NCI-H82 (cell line): Measurements from ENCODE around the gene SLCO3A1.
"Not testable (repeated sequence)": the region's sequence is repeated elsewhere in the genome, so short reads cannot be mapped to it uniquely, and the experiment has no call there.

Experiments used
- DNase-seq: peaks from one replicate; lab custom pipeline; 2025; lab: John Stamatoyannopoulos, UW

SLCO3A1 gene

GRCh38 chr15:92070251-92070650 is 216.7 kb downstream of the SLCO3A1 start:
- DNase-seq, result not testable (repeated sequence)

GRCh38 chr15:92071045-92071634 is 217.6 kb downstream of the SLCO3A1 start:
- no peak for DNase-seq

GRCh38 chr15:92073044-92073785 is 219.7 kb downstream of the SLCO3A1 start:
- no peak for DNase-seq

DNA sequence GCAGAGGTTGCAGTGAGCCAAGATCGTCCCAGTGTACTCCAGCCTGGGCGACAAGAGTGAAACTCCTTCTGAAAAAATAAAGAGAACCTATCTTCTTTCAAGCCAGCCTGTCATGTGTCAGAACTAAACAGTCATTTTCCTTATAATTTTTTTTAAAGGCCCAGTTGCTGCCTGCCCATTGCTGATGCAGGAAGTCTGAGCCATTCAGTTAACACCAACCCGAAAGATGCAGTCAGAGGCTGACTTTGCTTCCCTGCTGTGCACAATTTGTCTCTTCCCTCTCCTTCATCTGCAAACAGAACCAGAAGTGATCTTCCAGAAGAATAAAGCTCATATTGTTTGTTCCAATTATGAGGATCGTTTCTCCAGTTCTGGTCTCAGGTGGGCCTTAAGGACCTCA is 220.6 kb downstream of the SLCO3A1 start:
- no peak for DNase-seq

GRCh38 chr15:92074646-92075045 is 221.1 kb downstream of the SLCO3A1 start:
- DNase-seq, result no peak

GRCh38 chr15:92075764-92076163 is 222.3 kb downstream of the SLCO3A1 start:
- no peak for DNase-seq

DNA sequence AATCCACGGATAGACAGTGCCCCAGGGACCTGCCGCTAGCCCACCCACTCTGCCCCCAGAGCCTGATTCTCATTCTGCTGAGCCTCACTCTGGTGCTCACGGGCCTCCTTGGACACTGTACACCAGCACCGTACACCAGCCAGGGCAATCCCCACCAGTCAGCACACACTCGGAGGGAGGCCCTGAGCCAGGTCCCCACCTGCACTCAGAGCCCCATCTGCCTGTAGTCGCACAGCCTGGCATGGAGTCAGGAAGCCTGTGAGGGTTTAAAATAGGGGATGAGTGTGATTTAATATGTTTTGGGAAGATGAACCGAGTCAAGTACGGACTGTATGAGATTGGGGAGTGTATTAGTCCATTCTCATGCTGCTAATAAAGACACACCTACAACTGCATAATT is 223.0 kb downstream of the SLCO3A1 start:
- peak; percentile 9 for DNase-seq

- peak; percentile 93 for DNase-seq
These were observed 224.0 kb downstream of the SLCO3A1 start for GRCh38 chr15:92077353-92078085.

GRCh38 chr15:92078270-92078669 is 224.8 kb downstream of the SLCO3A1 start:
- DNase-seq, result no peak

- peak; percentile 60 for DNase-seq
These were observed 225.5 kb downstream of the SLCO3A1 start for GRCh38 chr15:92079047-92079446.

- DNase-seq, result peak; percentile 37
These were observed 226.2 kb downstream of the SLCO3A1 start for GRCh38 chr15:92079647-92080255.

DNA sequence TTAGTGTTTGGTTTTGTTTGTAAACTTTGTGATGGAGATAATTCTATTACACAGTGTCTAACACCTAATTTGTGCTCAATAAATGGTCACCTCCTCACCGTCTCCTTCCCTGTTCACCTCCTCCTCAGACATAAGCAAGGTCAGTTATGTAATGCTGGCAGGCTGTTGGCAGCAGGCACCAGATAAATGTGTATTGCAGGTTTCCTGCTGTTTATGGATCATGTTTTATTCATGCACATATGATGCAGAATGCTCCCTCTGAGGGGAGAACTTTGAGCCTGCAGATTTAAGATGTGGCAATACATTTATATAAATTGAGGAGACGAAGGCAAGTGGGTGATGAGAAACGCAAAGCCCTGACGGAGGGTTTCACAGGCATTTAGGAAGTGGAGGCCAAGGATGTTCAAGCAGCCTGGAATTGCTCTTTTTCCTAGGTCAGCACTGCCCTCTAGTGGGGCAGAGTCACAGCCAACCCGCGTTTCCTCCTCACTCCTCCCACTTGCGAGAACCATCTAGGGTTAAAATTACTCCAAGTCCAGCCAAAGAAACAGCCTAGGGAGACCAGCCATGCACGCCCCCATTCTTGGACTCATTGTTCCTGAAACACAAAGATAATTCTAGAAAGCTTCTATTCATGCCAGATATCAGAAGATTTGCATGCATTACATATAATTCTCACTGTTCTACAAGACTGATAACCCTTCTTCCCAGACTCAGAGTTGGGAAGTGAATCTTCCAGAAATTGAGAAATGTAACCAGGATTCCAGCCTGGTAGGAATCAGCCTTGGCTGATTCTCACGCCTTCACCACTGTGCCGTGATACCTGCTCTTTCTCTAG is 228.7 kb downstream of the SLCO3A1 start:
- peak; percentile 83 for DNase-seq

DNA sequence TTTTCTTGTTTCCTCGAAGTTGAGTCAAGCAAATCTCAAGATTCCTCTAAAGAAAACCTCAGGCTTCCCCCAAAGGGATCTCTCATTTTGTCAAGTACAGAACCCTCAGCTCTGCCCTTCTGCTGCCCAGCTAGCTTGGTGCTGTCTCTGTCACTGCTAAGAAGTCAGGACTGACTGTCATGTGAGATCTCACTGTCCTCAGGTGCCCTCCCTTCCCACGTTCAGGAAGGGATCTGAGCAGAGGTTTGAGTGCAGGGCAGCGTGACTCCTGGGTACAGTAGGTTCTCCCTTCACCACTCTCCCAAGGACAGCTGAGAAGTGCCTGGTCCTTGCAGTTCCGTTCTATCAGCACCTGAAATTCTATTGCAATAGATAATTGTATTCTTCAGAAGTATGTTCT is 229.7 kb downstream of the SLCO3A1 start:
- peak; percentile 7 for DNase-seq

DNA sequence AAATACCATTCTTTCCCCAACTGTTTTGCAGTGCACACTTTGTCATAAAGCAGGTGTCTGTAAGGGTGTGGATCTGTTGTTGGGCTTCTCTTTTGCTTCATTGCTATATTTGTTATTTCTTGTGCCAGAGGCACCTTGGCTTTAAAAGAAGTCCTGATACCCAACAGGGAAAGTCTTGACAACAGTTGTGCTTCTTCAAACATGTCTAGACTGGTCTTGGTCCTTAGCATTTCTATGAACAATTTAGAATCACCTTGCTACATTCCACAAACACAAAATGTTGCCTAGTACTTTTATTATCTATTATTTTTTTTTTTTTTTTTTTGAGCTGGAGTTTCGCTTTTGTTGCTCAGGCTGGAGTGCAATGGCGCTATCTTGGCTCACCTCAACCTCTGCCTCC is 233.7 kb downstream of the SLCO3A1 start:
- no peak for DNase-seq

GRCh38 chr15:92091155-92091734 is 237.7 kb downstream of the SLCO3A1 start:
- peak; percentile 81 for DNase-seq

DNA sequence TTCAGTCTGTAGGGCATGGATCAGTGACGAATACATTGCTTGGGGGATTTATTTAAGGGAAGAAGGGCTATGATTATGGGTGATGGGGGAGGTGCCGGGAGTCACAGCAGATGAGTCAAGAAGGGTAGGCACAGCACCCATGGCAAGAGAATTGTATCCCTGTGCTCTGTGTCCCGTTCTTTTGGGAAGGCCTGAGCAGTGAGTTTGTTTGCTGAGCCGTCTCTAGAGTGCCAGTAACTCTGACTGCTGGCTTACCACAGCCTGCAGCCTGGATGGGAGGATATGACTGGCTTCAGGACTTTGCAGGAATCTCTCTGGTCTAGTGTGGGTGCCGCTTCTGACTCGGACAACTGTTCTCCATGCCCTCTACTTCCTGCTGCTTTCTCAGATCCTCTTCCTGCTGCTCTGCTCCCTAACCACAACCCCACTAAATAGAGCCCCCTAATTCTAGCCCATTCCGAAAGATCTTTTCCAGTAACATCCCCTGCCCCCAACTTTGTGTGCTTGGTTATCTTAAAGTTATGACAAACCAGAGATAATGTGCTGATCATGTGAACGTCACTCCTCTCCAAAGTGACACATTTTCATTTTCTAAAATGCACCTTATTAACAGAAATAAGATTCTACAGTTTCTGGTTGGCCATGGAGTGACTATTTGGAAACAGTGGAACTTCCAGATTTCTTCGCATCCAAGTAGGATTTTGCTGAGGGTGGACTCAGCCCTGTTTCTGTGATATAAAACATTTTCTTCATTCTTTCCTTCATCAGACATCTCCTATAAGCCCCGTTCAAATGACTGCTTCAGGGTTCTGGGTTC is 239.0 kb downstream of the SLCO3A1 start:
- no peak for DNase-seq

GRCh38 chr15:92095693-92096092 is 242.2 kb downstream of the SLCO3A1 start:
- DNase-seq, result no peak

- DNase-seq, result peak; percentile 79
These were observed 244.1 kb downstream of the SLCO3A1 start for GRCh38 chr15:92097474-92098178.

DNA sequence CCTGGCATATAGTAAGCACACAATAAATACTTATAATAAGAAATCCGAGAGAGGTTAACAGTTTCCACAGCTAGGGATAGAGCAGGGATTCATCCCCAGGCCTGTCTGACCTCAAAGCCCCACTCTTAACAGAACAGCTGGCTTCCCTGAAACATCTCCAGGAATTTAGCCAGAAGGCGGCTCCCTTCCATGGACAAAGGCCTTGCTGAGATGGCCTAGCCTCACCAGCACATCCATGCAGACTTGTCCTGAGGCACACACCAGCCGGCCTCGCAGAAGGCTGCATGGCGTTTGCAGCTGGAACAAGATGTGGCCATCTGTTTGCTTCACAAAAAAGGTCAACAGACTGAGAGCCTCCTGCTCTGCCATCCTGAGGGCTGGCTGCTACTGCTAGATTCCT is 245.4 kb downstream of the SLCO3A1 start:
- peak; percentile 64 for DNase-seq

- DNase-seq, result peak; percentile 9
These were observed 246.8 kb downstream of the SLCO3A1 start for GRCh38 chr15:92100301-92100700.
